IMR-90 (cell line): Measurements from ENCODE around the gene RNF141. TPM values are rescaled to one million over a fixed set of nuclear protein-coding genes. Genes with fewer than 3 reads are reported as not detected.

Source experiments
- ATAC-seq: fragments of 200-7000 bp; cut with Tn5 transposase; 2 replicates; pipeline ENCODE4 v1.9.1; 2020; ENCODE audit warnings: low read depth, mild to moderate bottlenecking, moderate library complexity
- BruUV-seq: library from RNA; stranded (reverse); fragments of 400-500 nt; replicated peaks from 2 replicates; lab custom pipeline; 2021; lab: Mats Ljungman, UMichigan
- CTCF ChIA-PET: fragments of 300-600 bp; formaldehyde crosslinking; extraction: SDS; loops from one replicate; lab custom pipeline; 2021; ENCODE audit warnings: antibody characterized with exemption; lab: Yijun Ruan, JAX
- POLR2A ChIA-PET: fragments of 300-600 bp; sonication (Branson Sonifier 250); formaldehyde crosslinking; loops from one replicate; lab custom pipeline; 2022; ENCODE audit warnings: antibody characterized with exemption; ENCODE audit not compliant: unreplicated experiment; lab: Charles Lee
- DNase-seq: peaks from one replicate; pipeline ENCODE4 v3.0.0; 2013
- H2AFZ ChIP-seq: replicated peaks from 2 replicates; pipeline ENCODE3; 2013; ENCODE audit warnings: low read length, mild to moderate bottlenecking; ENCODE audit not compliant: poor library complexity
- H2AK5ac ChIP-seq: 2 replicates; pipeline ENCODE4 v1.6.1; 2013; ENCODE audit warnings: low read depth, low read length, inconsistent platforms
- H2AK9ac ChIP-seq: replicated peaks from 2 replicates; pipeline ENCODE3; 2013; ENCODE audit warnings: mild to moderate bottlenecking, low read depth, low read length, moderate library complexity; ENCODE audit not compliant: poor library complexity
- H2BK120ac ChIP-seq: 2 replicates; pipeline ENCODE4 v1.6.1; 2013; ENCODE audit warnings: low read depth, low read length, inconsistent platforms
- H2BK15ac ChIP-seq: 3 replicates; pipeline ENCODE4 v1.6.1; 2013; ENCODE audit warnings: low read depth, low read length, inconsistent platforms
- H2BK20ac ChIP-seq: 2 replicates; pipeline ENCODE4 v1.6.1; 2013; ENCODE audit warnings: low read depth, mild to moderate bottlenecking, inconsistent platforms, low read length, moderate library complexity
- H2BK5ac ChIP-seq: 2 replicates; pipeline ENCODE4 v1.6.1; 2013; ENCODE audit warnings: mild to moderate bottlenecking, low read depth, low read length, inconsistent platforms; ENCODE audit not compliant: poor library complexity, severe bottlenecking
- H3K14ac ChIP-seq: replicated peaks from 2 replicates; pipeline ENCODE4 v1.6.1; 2013; ENCODE audit warnings: low read depth, low read length, inconsistent platforms
- H3K18ac ChIP-seq: 2 replicates; pipeline ENCODE4 v1.6.1; 2013; ENCODE audit warnings: low read depth, low read length, control low read depth
- H3K23ac ChIP-seq: 2 replicates; pipeline ENCODE4 v1.6.1; 2013; ENCODE audit warnings: low read depth, low read length, inconsistent platforms
- H3K27ac ChIP-seq: 2 replicates; pipeline ENCODE4 v1.5.1; 2013; ENCODE audit warnings: mild to moderate bottlenecking, control low read depth, low read length; ENCODE audit not compliant: insufficient read depth
- H3K27me3 ChIP-seq: 2 replicates; pipeline ENCODE4 v1.6.1; 2013; ENCODE audit warnings: low read length; ENCODE audit not compliant: control insufficient read depth, insufficient read depth
- H3K36me3 ChIP-seq: 2 replicates; pipeline ENCODE4 v1.6.1; 2013; ENCODE audit warnings: low read length, mixed read lengths; ENCODE audit not compliant: control insufficient read depth, insufficient read depth
- H3K4ac ChIP-seq: 2 replicates; pipeline ENCODE4 v1.6.1; 2013; ENCODE audit warnings: low read depth, low read length, inconsistent platforms
- H3K4me1 ChIP-seq: 2 replicates; pipeline ENCODE4 v1.6.1; 2013; ENCODE audit warnings: low read length, mixed read lengths; ENCODE audit not compliant: control insufficient read depth, insufficient read depth
- H3K4me2 ChIP-seq: 2 replicates; pipeline ENCODE4 v1.6.1; 2013; ENCODE audit warnings: low read depth, mild to moderate bottlenecking, control low read depth, low read length, moderate library complexity
- H3K4me3 ChIP-seq: 2 replicates; pipeline ENCODE4 v1.5.1; 2013; ENCODE audit warnings: low read depth, mild to moderate bottlenecking, control low read depth, low read length, moderate library complexity; ENCODE audit not compliant: insufficient read depth
- H3K56ac ChIP-seq: 2 replicates; pipeline ENCODE4 v1.6.1; 2013; ENCODE audit warnings: low read length, inconsistent platforms; ENCODE audit not compliant: insufficient read depth; ENCODE audit errors: extremely low read depth
- H3K79me1 ChIP-seq, 2 experiments: 2 replicates each; pipeline ENCODE4 v1.6.1; 2013; ENCODE audit warnings: low read length in 2 of 2, inconsistent platforms in 1 of 2, low read depth in 1 of 2
- H3K9ac ChIP-seq: 2 replicates; pipeline ENCODE4 v1.6.1; 2013; ENCODE audit warnings: low read depth, low read length, control low read depth
- H3K9me1 ChIP-seq: 2 replicates; pipeline ENCODE4 v1.6.1; 2013; ENCODE audit warnings: low read length, inconsistent platforms; ENCODE audit not compliant: insufficient read depth
- H3K9me3 ChIP-seq: 2 replicates; pipeline ENCODE4 v1.6.1; 2013; ENCODE audit warnings: low read length; ENCODE audit not compliant: control insufficient read depth, insufficient read depth
- H4K20me1 ChIP-seq: 2 replicates; pipeline ENCODE4 v1.6.1; 2013; ENCODE audit warnings: low read length, inconsistent platforms; ENCODE audit not compliant: insufficient read depth
- H4K5ac ChIP-seq: 2 replicates; pipeline ENCODE4 v1.6.1; 2013; ENCODE audit warnings: mild to moderate bottlenecking, low read depth, low read length, control low read depth
- H4K8ac ChIP-seq, 2 experiments: 2 replicates each; pipeline ENCODE4 v1.6.1; 2013; ENCODE audit warnings: low read depth in 2 of 2, low read length in 2 of 2, control low read depth in 1 of 2, inconsistent platforms in 1 of 2
- H4K91ac ChIP-seq: 2 replicates; pipeline ENCODE4 v1.6.1; 2013; ENCODE audit warnings: low read depth, low read length, inconsistent platforms; ENCODE audit not compliant: insufficient read depth
- FOS ChIP-seq: fragments of 150-350 bp; IDR thresholded peaks from 2 replicates; pipeline ENCODE4 v1.6.1; 2016; ENCODE audit warnings: low read depth, low read length
- POLR2A ChIP-seq: IDR thresholded peaks from 2 replicates; pipeline ENCODE4 v1.6.1; 2012; ENCODE audit warnings: mild to moderate bottlenecking, low read depth, low read length
- WGBS, 2 experiments: methylation state at CpG; one replicate each; pipeline versions ENCODE4 v1.1.5 to v1.1.7; 2013; ENCODE audit warnings: missing lambda C conversion rate in 2 of 2; ENCODE audit not compliant: insufficient read length in 1 of 2; ENCODE audit errors: extremely low coverage in 2 of 2; 5-methylcytosine and 5-hydroxymethylcytosine counted together
- dilution Hi-C: fragments of 300-500 bp; cut with HindIII; formaldehyde crosslinking; loops from one replicate; pipeline ENCODE4 v1.14.3; 2018; ENCODE audit warnings: low sequenced_read_pairs; ENCODE audit not compliant: unreplicated experiment
- in situ Hi-C: fragments of 300-500 bp; cut with MboI; formaldehyde crosslinking; loops from 3 replicates; pipeline ENCODE4 v1.14.3; 2019; ENCODE audit warnings: low sequenced_read_pairs, inconsistent platforms, mixed read lengths
- intact Hi-C: fragments of 100-400 bp; cut with micrococcal nuclease; formaldehyde crosslinking; loops from 2 replicates; pipeline ENCODE4 v1.10.0; 2022
- polyA plus RNA-seq, 3 experiments: library from polyadenylated mRNA; depleted of rRNA; stranded (reverse); fragments of >200 nt; gene quantifications; 2 replicates each; pipeline ENCODE4 v1.2.3, GENCODE V29; 2012; ENCODE audit warnings: low replicate concordance in 1 of 3
- total RNA-seq: library from RNA; depleted of rRNA; stranded (reverse); fragments of >200 nt; gene quantifications from 2 replicates; pipeline ENCODE4 v1.2.3, GENCODE V29; 2012
- TF ChIP-seq, protein P1 (sequence below): fragments of 150-350 bp; IDR thresholded peaks from 2 replicates; pipeline ENCODE4 v1.6.1; 2016; ENCODE audit warnings: low read depth, mild to moderate bottlenecking, low read length, moderate library complexity, borderline replicate concordance

The RNF141 gene
- total and polyA plus RNA-seq, 2 of the 4 experiments (the other 2 are of a cell fraction): 13.8 to 18.6 TPM

DNA sequence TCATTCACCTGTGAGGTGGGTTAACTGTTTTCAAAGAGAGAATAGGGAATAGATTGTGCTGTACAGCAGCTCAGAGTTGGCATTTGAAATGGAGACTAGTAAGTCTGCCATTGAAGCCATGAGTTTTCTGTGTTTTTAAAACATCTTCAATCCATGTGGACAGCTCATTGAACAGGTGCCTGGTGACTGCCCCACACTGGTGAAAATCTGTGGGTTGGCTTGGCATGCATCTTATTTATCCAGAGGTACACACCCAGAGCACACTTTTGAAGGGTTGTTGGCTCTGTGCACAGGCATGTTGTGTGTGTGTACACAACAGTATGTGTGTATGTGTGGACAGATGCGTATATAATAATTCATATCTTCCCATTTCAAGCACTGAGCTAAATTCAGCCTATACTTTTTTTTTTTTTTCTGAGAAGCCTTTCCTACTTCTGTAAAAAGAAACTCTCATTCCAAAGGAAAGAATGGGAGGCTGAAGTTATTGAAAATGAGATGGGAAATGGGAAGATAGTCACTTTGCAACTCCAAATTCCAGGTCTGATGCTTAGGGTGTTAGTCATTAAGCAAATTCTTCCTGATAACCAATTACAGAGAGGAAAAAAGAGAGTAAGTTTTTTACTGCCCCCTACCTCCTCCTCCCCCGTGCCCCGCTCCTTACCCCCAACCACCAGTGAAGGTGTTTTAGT, 34.5 kb upstream of the RNF141 start:
- H3K9ac ChIP-seq: no peak overlapping the region
- TF ChIP-seq POLR2A: no peak
- TF ChIP-seq, protein P1, sequence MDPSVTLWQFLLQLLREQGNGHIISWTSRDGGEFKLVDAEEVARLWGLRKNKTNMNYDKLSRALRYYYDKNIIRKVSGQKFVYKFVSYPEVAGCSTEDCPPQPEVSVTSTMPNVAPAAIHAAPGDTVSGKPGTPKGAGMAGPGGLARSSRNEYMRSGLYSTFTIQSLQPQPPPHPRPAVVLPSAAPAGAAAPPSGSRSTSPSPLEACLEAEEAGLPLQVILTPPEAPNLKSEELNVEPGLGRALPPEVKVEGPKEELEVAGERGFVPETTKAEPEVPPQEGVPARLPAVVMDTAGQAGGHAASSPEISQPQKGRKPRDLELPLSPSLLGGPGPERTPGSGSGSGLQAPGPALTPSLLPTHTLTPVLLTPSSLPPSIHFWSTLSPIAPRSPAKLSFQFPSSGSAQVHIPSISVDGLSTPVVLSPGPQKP: no peak
- TF ChIP-seq FOS: no peak
- dilution Hi-C loops (no loop called here), in situ Hi-C loops (no loop called here), intact Hi-C loops (no loop called here)
- no peak overlapping the region for H4K91ac ChIP-seq
- H4K20me1 ChIP-seq: no peaks in the 10 kb centered on the region; the same call in 1 of the 2 replicates
- CTCF ChIA-PET: interaction anchor here (0.6 kb wide), 2 partner anchors 10 to 18 kb away, joined by 3 to 4 read pairs; no protein-coding TSS in a partner anchor
- peak overlapping the region; percentile 28; the same call in 1 of the 2 replicates for H2AK5ac ChIP-seq
- TSS peak; percentile 71 for BruUV-seq
- H3K56ac ChIP-seq: no peak overlapping the region
- no peaks in the 10 kb centered on the region for H3K9me3 ChIP-seq
- no peak overlapping the region for H2AFZ ChIP-seq
- H3K4me2 ChIP-seq: no peak overlapping the region
- no peak overlapping the region for H2BK5ac ChIP-seq
- H3K14ac ChIP-seq: peak overlapping the region; percentile 50; the same call in 1 of the 2 replicates
- no peak overlapping the region; the same call in 1 of the 2 replicates for H2BK120ac ChIP-seq
- ATAC-seq (peak; percentile 38), DNase-seq (no peak)
- H3K36me3 ChIP-seq: peaks cover 56% of the 10 kb centered on the region
- no peak overlapping the region for H2BK15ac ChIP-seq
- no peaks in the 10 kb centered on the region for H3K27me3 ChIP-seq
- H3K18ac ChIP-seq: no peak overlapping the region
- no peak overlapping the region for H4K8ac ChIP-seq
- no peak overlapping the region for H3K27ac ChIP-seq
- no peak overlapping the region for H4K5ac ChIP-seq
- no peak overlapping the region for H3K4ac ChIP-seq
- no peak overlapping the region for H3K4me3 ChIP-seq
- POLR2A ChIA-PET: no interaction called here
- no CpG with 5 or more reads among the region's 3 CpGs for WGBS, 2 experiments
- peaks cover 14% of the 10 kb centered on the region for H3K4me1 ChIP-seq
- H3K79me1 ChIP-seq: peaks cover 0 to 5% of the 10 kb centered on the region in 2 experiments; a peak in 1 of 4 replicates
- H2AK9ac ChIP-seq: no peak overlapping the region
- H3K9me1 ChIP-seq: peaks cover 34% of the 10 kb centered on the region
- no peak overlapping the region for H2BK20ac ChIP-seq
- H3K23ac ChIP-seq: no peak overlapping the region
